Hepatocyte (in vitro differentiated cells): ENCODE results near the gene MACROD2.

Experiments
- CTCF ChIP-seq: fragments of 200-600 bp; sonication (generic); IDR thresholded peaks from 2 replicates; pipeline ENCODE4 v1.5.1; 2016; ENCODE audit warnings: antibody characterized with exemption, mild to moderate bottlenecking; ENCODE audit not compliant: poor library complexity
- EZH2 ChIP-seq: fragments of 200-600 bp; sonication (generic); IDR thresholded peaks from 2 replicates; pipeline ENCODE4 v1.6.1; 2016; ENCODE audit warnings: antibody characterized with exemption, mild to moderate bottlenecking, borderline replicate concordance
- EZH2phosphoT487 ChIP-seq: fragments of 200-600 bp; sonication (generic); IDR thresholded peaks from one replicate; pipeline ENCODE4 v1.6.1; 2018; ENCODE audit warnings: antibody characterized with exemption, mild to moderate bottlenecking, low read depth, moderate library complexity; ENCODE audit not compliant: unreplicated experiment, severe bottlenecking

- TF ChIP-seq CTCF (no peak), EZH2 (no peak), EZH2phosphoT487 (no peak)
These were observed 614.3 kb downstream of the MACROD2 start for GRCh38 chr20:14609328-14610221.
